ENCODE measurements around the gene TSPAN31.

DNA sequence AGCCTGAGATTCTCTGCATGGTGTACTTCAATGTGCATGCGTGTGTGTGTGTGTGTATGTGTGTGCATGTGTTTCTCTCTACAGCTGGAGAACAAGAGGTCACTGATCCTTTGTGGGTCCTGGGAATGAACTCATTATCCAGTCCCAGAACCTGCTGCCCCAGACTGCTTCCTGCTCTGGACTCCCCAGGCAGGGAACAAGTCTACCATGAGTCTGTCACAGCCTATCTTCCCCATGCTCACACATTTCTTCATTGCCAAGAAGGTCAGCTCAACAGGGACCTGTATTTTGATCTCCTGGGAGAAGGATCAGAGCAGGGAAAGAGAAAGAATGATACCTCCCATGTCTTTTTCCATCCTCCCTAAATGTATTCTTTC is 3.4 kb upstream of the TSPAN31 start:
- TF ChIP-seq, protein P1, sequence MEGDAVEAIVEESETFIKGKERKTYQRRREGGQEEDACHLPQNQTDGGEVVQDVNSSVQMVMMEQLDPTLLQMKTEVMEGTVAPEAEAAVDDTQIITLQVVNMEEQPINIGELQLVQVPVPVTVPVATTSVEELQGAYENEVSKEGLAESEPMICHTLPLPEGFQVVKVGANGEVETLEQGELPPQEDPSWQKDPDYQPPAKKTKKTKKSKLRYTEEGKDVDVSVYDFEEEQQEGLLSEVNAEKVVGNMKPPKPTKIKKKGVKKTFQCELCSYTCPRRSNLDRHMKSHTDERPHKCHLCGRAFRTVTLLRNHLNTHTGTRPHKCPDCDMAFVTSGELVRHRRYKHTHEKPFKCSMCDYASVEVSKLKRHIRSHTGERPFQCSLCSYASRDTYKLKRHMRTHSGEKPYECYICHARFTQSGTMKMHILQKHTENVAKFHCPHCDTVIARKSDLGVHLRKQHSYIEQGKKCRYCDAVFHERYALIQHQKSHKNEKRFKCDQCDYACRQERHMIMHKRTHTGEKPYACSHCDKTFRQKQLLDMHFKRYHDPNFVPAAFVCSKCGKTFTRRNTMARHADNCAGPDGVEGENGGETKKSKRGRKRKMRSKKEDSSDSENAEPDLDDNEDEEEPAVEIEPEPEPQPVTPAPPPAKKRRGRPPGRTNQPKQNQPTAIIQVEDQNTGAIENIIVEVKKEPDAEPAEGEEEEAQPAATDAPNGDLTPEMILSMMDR (IDR thresholded peaks at IDR 0.05) = no peak
- no peak for TF ChIP-seq EP300 (IDR thresholded peaks at IDR 0.05)

Measured in sigmoid colon (tissue), 4 donors.